Lower lobe of right lung (tissue), 2 donors: ENCODE measurements around the gene OSBPL5. TPM values are rescaled to one million over a fixed set of nuclear protein-coding genes. Genes with fewer than 3 reads are reported as not detected.

Experiments
- ATAC-seq, 2 donors: fragments of 200-7000 bp; cut with Tn5 transposase; one replicate each; pipeline ENCODE4 v1.9.1; 2020 to 2022; ENCODE audit warnings: mild to moderate bottlenecking in 2 of 2, moderate library complexity in 2 of 2
- DNase-seq: peaks from one replicate; pipeline ENCODE4 v3.0.0-alpha.2; 2020
- H3K27ac ChIP-seq: fragments of 200-600 bp; one replicate; pipeline ENCODE4 v1.8.0; 2022
- H3K27me3 ChIP-seq: fragments of 200-600 bp; one replicate; pipeline ENCODE4 v1.8.0; 2022; ENCODE audit warnings: low read depth
- H3K36me3 ChIP-seq: fragments of 200-600 bp; one replicate; pipeline ENCODE4 v1.8.0; 2022; ENCODE audit warnings: mild to moderate bottlenecking
- H3K4me1 ChIP-seq: fragments of 200-600 bp; one replicate; pipeline ENCODE4 v1.8.0; 2022
- H3K4me3 ChIP-seq: fragments of 200-600 bp; one replicate; pipeline ENCODE4 v1.8.0; 2022; ENCODE audit warnings: mild to moderate bottlenecking
- H3K9me3 ChIP-seq: fragments of 200-600 bp; one replicate; pipeline ENCODE4 v1.8.0; 2022
- intact Hi-C: fragments of 100-400 bp; cut with DNase I; formaldehyde crosslinking; loops from one replicate; pipeline ENCODE4 v1.11.0; 2022
- total RNA-seq: library from RNA; stranded (reverse); fragmentation: NEBNext Ultra II Directional; extraction: Animal tissue kit (Norgen Biotek cat#: 25700); gene quantifications from one replicate; pipeline ENCODE4 v1.2.1, GENCODE V29; 2021
- TF ChIP-seq, protein P1 (sequence below): fragments of 200-600 bp; IDR thresholded peaks from one replicate; pipeline ENCODE4 v1.8.0; 2022; ENCODE audit warnings: antibody characterized with exemption, mild to moderate bottlenecking
- donor health status: DM: no; HTN: yes; CAD: no; lungs with severe emphysema.

The OSBPL5 gene
- total RNA-seq, 1 donor from 2014 or later = 46.2 TPM

DNA sequence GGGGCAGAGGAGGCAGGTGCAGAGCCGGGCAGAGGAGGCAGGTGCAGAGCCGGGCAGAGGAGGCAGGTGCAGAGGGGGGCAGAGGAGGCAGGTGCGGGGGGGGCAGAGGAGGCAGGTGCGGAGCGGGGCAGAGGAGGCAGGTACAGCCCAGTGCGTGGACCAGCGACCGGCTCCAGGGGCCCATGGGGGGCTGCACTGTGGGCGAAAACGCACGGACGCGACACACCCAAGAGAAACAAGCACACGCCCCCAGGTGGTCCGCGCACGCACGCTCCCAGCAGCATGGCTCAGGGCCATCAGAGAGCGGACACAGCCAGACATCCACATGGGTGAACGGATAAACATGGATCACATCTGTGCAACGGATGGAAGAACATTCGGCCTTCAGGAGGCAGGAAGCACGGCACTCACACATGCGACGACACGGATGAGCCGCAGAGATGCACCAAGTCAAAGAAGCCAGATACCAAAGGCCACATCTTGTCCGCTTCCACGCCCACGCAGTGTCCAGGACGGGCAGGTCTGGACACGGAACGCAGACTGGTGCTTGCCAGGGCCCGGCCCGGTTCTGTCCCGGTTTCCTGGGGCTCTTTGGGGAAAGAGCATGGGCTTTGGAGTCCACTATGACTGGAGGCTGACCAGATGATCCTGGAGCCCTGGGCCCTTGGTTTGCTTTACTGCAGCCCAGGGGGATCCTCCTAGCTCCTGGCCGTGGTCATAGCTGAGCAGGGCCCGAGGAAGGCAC, 21.8 kb downstream of the OSBPL5 start:
- no peak for DNase-seq
- H3K9me3 ChIP-seq = no peaks in the 10 kb centered on the region
- H3K27me3 ChIP-seq = no peaks in the 10 kb centered on the region
- TF ChIP-seq, protein P1, sequence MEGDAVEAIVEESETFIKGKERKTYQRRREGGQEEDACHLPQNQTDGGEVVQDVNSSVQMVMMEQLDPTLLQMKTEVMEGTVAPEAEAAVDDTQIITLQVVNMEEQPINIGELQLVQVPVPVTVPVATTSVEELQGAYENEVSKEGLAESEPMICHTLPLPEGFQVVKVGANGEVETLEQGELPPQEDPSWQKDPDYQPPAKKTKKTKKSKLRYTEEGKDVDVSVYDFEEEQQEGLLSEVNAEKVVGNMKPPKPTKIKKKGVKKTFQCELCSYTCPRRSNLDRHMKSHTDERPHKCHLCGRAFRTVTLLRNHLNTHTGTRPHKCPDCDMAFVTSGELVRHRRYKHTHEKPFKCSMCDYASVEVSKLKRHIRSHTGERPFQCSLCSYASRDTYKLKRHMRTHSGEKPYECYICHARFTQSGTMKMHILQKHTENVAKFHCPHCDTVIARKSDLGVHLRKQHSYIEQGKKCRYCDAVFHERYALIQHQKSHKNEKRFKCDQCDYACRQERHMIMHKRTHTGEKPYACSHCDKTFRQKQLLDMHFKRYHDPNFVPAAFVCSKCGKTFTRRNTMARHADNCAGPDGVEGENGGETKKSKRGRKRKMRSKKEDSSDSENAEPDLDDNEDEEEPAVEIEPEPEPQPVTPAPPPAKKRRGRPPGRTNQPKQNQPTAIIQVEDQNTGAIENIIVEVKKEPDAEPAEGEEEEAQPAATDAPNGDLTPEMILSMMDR = no peak
- no peak for ATAC-seq
- no peak overlapping the region for H3K27ac ChIP-seq
- H3K4me3 ChIP-seq = no peak overlapping the region
- intact Hi-C loops = no loop called here
- H3K4me1 ChIP-seq = peaks cover 12% of the 10 kb centered on the region
- peaks cover 8% of the 10 kb centered on the region for H3K36me3 ChIP-seq

DNA sequence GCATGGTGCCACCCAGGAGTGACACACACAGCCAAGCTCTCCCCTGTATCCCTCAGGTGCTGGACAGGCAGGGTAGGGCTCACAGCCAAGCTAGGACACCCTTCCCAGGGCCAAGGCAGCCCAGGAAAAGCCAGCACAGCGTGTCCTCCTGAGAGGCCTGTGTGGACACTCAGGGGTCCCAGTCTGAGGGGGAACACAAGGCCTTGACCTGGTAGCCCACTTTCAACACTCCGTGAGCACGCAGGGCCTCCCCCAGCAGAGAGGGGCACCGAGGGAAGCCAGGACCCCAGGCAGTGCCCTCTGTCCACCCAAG, 24.9 kb downstream of the OSBPL5 start:
- DNase-seq = no peak
- TF ChIP-seq, protein P1 = no peak

DNA sequence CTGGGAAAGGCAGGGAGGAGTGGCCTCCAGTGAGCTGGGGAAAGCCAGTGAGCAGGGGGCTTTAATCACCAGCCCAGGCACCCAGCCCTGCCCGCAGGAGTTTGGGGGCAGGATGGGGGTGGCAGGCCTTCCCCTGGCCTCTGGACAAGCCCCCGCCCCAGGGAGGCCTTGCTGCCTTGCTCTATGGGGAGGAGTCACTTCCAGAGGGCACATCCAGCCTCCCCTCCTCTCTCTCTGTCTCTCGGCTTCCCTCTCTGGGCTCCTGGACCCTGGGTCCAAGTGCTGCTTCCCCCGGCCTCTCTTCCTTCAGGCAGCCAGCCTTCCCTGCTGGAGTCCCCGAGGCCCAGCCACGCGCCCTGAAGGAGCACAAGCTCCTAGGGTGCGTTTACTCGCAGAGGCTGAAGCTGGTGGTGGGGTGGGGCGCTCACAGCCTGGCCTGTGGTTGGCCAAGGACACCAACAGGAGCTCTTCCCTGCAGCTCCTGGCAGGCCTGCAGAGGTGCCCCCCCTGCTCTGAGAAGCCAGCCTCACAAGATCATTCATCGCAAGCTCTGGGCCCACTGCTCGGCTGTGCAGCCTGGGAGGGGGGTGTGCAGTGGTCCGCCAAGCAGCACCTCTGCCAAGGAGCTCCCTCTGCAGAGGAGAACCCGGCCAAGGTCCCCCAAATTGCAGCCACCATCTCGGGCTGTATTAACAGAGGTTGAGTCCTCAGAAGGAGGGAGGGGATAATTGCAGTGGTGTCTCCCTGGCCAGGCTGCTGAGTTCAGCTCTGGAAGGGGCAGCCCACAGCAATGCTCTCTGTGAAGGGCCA, 25.4 kb downstream of the OSBPL5 start:
- ATAC-seq (no peak), DNase-seq (peak; percentile 38)
- no peaks in the 10 kb centered on the region for H3K36me3 ChIP-seq
- no peaks in the 10 kb centered on the region for H3K9me3 ChIP-seq
- intact Hi-C loops = no loop called here
- H3K4me1 ChIP-seq = peaks cover 12% of the 10 kb centered on the region
- H3K27me3 ChIP-seq = no peaks in the 10 kb centered on the region
- TF ChIP-seq, protein P1 = no peak
- no peak overlapping the region for H3K27ac ChIP-seq
- no peak overlapping the region for H3K4me3 ChIP-seq

More for the DNA sequence above, 24.9 kb downstream of the OSBPL5 start:
- no peak for ATAC-seq
- no peak overlapping the region for H3K4me3 ChIP-seq
- H3K4me1 ChIP-seq = peaks cover 11% of the 10 kb centered on the region
- H3K27ac ChIP-seq = no peak overlapping the region
- H3K36me3 ChIP-seq = no peaks in the 10 kb centered on the region
- intact Hi-C loops = no loop called here
- H3K27me3 ChIP-seq = no peaks in the 10 kb centered on the region
- H3K9me3 ChIP-seq = no peaks in the 10 kb centered on the region

DNA sequence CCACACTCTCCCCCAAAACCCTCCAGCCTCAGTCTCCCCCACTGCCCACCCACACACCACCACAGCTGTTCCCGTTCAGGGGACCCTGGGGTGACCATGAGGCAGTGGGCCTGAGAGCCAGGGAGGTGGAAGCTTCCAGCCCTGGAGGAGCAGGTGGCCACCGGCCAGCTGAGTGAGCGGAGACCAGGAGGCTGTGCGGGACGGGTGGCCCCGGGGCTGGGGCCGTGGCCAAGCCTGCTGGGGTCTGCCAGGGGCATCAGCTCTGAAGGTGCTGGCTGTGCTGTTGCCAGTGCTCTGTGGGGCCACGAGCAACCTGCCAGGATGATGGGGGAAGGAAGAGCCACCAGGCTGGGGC, 26.0 kb downstream of the OSBPL5 start:
- Histone ChIP-seq H3K4me1 (peaks cover 12% of the 10 kb centered on the region), H3K4me3 (no peak overlapping the region), H3K9me3 (no peaks in the 10 kb centered on the region), H3K27ac (no peak overlapping the region), H3K27me3 (no peaks in the 10 kb centered on the region), H3K36me3 (no peaks in the 10 kb centered on the region)
- TF ChIP-seq, protein P1 = no peak
- intact Hi-C loops = no loop called here
- DNase-seq (peak; percentile 41), ATAC-seq (no peak)

DNA sequence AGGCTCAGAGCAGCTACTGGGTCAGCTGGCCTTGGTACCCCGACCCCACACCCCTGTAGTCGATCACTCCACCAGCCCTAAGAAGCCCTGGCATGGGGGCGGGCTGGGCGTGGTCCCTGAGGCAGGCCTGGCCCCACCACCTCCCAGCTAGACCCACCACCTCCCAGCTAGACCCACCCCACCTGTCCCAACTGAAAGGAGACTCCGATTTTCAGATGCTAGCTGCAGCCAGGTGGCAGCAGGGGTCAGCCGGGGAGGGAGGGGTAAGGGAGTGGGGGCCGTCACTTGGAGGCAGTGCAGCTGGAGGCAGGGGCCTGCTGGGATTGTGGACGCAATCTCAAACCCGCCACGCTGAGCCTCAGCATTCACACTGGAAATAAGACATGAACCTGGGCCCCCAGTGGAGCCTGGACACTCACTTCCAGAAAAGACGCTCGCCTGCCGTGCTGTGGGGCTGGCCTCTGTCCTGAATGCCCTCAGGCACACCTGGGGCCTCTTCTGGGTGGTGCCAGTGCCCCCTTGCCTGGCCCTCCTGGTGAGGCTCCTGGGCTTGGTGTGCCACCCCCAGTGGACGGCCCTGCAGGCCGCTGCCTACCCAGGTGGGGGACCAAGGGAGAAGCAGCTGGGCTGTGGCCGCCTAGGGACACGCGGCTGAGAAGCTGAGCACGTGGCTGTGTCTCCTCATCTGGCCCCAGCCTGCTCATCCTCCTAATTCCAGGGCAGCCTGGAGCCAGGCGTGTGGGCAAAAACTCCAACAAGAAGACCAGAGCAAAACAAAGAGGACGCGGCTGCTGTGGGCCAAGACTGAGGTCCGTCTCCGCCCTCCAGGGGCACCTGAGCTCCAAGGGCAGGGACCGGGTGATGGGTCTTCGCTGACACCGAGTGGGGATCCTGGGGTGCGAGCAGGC, 26.7 kb downstream of the OSBPL5 start:
- peaks cover 12% of the 10 kb centered on the region for H3K4me1 ChIP-seq
- ATAC-seq (no peak), DNase-seq (peak; percentile 38)
- H3K36me3 ChIP-seq = no peaks in the 10 kb centered on the region
- no peaks in the 10 kb centered on the region for H3K9me3 ChIP-seq
- intact Hi-C loops = no loop called here
- H3K4me3 ChIP-seq = no peak overlapping the region
- H3K27ac ChIP-seq = no peak overlapping the region
- TF ChIP-seq, protein P1 = no peak
- H3K27me3 ChIP-seq = no peaks in the 10 kb centered on the region
